GM23248 (cell line): ENCODE data around the gene FKBP8.

Experiments
- EZH2 ChIP-seq: fragments of 200-600 bp; sonication (generic); IDR thresholded peaks from 2 replicates; pipeline ENCODE4 v1.6.1; 2018; ENCODE audit warnings: antibody characterized with exemption, mild to moderate bottlenecking; ENCODE audit not compliant: insufficient read depth, poor library complexity, severe bottlenecking
- EZH2phosphoT487 ChIP-seq: fragments of 200-600 bp; sonication (generic); IDR thresholded peaks from 2 replicates; pipeline ENCODE4 v1.6.1; 2018; ENCODE audit warnings: antibody characterized with exemption, moderate library complexity, mild to moderate bottlenecking, low read depth; ENCODE audit not compliant: insufficient read depth

DNA sequence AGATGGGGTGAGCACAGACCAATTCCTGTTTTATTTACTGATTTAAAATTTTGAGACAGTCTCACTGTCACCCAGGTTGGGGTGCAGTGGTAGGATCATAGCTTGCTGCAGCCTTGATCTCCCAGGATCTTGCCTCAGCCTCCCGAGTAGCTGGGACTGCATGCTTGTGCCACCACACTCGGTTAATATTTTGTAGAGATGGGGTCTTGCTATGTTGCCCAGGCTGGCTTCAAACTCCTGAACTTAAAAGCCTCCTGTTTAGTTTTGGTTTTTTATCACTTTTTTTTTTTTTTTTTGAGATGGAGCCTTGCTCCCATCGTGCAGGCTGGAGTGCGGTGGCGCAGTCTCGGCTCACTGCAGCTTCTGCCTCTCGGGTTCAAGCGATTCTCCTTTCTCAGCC is 33.0 kb upstream of the FKBP8 start:
- TF ChIP-seq EZH2 (no peak), EZH2phosphoT487 (no peak)
